HG03039 (cell line): ENCODE results near the gene LLGL2.
"Not testable (repeated sequence)": the region's sequence is repeated elsewhere in the genome, so short reads cannot be mapped to it uniquely, and the experiment has no call there.

Experiments
- ATAC-seq: cut with Tn5 transposase; IDR thresholded peaks from one replicate; pipeline ENCODE4 v1.9.1; 2021; ENCODE audit warnings: mild to moderate bottlenecking, moderate library complexity; ENCODE audit not compliant: unreplicated experiment

Gene LLGL2

GRCh38 chr17:75524970-75525805 lies at the start of gene LLGL2:
LLGL2 (plus strand) TSS chr17:75525697; CDS start chr17:75543427, 17,730 bp downstream.
- peak; percentile 68 for ATAC-seq

GRCh38 chr17:75475851-75476250 lies 49.6 kb upstream of the LLGL2 start:
- no peak for ATAC-seq

GRCh38 chr17:75476271-75476671 lies 49.2 kb upstream of the LLGL2 start:
- ATAC-seq = no peak

GRCh38 chr17:75476752-75477489 lies 48.6 kb upstream of the LLGL2 start:
- no peak for ATAC-seq

- ATAC-seq = not testable (repeated sequence)
Observed at GRCh38 chr17:75477490-75477862, 48.0 kb upstream of the LLGL2 start.

- ATAC-seq = no peak
Observed at GRCh38 chr17:75478508-75478907, 47.0 kb upstream of the LLGL2 start.

- ATAC-seq = no peak
Observed at GRCh38 chr17:75480281-75480680, 45.2 kb upstream of the LLGL2 start.

- no peak for ATAC-seq
Observed at GRCh38 chr17:75481194-75482068, 44.1 kb upstream of the LLGL2 start.

- ATAC-seq = no peak
Observed at GRCh38 chr17:75482098-75482942, 43.2 kb upstream of the LLGL2 start.

- ATAC-seq = no peak
Observed at GRCh38 chr17:75485688-75486087, 39.8 kb upstream of the LLGL2 start.

GRCh38 chr17:75486151-75486550 lies 39.3 kb upstream of the LLGL2 start:
- ATAC-seq = no peak

- ATAC-seq = no peak
Observed at GRCh38 chr17:75486951-75487350, 38.5 kb upstream of the LLGL2 start.

- no peak for ATAC-seq
Observed at GRCh38 chr17:75487351-75488070, 38.0 kb upstream of the LLGL2 start.

GRCh38 chr17:75488693-75489510 lies 36.6 kb upstream of the LLGL2 start:
- no peak for ATAC-seq

GRCh38 chr17:75489511-75489955 lies 36.0 kb upstream of the LLGL2 start:
- ATAC-seq = no peak

GRCh38 chr17:75490173-75490743 lies 35.2 kb upstream of the LLGL2 start:
- ATAC-seq = no peak

GRCh38 chr17:75490953-75491649 lies 34.4 kb upstream of the LLGL2 start:
- no peak for ATAC-seq

- ATAC-seq = no peak
Observed at GRCh38 chr17:75491680-75492079, 33.8 kb upstream of the LLGL2 start.
